GM20431 (cell line): ENCODE data around the gene FASN.
"Not testable (repeated sequence)": the region's sequence is repeated elsewhere in the genome, so short reads cannot be mapped to it uniquely, and the experiment has no call there.

ENCODE experiments used
- in situ Hi-C: fragments of 300-500 bp; cut with MseI, MboI; formaldehyde crosslinking; loops from one replicate; pipeline ENCODE4 v1.15.0; 2020; ENCODE audit warnings: low sequenced_read_pairs; ENCODE audit not compliant: unreplicated experiment

The FASN gene

GRCh38 chr17:82049106-82049505 is 48.9 kb downstream of the FASN start:
- in situ Hi-C loops: no loop called here

DNA sequence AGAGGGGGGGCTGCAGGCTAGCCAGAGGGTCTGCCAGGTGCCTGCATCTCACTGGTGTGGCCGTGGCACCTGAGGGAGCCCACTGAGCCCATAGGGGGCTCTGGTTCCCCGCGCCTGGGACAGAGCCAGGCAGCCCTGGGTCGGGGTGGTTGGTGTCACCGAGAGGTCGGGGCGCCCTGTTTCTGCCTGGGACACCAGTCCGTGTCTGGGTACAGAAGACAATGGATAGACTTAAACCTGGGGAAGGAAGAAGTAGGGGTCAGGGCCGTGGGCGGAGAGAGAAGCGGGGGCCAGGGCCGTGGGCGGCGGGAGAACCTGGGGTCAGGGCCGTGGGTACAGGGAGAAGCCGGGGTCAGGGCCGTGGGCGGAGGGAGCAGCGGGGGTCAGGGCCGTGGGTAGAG is 49.5 kb downstream of the FASN start:
- in situ Hi-C loops: no loop called here

- in situ Hi-C loops: no loop called here
Observed at GRCh38 chr17:82047914-82048570, 50.0 kb downstream of the FASN start.

GRCh38 chr17:82047379-82047778 is 50.7 kb downstream of the FASN start:
- in situ Hi-C loops: no loop called here

DNA sequence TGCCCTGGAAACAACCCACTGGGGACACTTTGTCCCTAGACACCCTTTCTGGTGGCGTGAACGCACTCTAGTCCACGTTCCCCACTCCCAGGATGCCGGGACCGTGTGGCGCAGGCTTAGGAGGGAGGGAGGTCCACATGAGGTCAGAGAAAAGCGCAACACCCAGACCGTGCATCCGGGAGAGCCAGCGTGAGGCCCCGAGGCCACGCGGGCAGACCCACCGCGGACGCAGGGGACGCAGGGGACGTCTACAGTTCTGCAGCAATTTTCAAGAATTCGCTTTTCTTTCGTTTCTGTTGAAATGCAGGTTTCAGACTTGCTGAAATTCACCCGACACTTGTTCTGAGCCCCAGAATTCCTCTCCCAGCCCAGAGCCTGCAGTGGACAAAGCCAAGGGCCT is 51.1 kb downstream of the FASN start:
- in situ Hi-C loops: no loop called here

DNA sequence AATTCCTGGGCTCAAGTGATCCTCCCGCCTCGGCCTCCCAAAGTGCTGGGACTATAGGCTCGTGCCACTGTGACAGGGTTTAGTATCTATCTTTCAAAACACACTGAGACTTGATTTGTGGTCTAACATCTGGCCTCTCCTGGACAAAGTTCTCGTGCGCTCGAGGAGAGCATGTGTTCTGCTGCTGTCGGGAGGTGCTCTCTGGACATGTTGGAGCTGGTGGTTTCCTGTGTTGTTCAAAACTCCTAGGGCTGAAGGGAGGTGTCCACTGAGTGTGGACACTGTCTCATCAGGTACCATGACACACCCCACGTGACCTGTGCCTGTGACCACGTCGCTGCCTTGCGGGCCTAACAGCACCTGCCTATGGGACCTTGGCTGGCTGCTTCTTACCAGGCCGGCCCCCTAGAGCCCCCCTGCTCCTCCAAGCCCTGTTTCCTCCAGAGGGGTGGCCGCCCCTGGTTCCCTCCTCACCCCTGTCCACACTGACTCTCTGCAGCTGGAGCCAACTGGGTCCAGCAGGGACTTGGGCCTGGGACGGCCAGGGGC is 52.0 kb downstream of the FASN start:
- in situ Hi-C loops: no loop called here

GRCh38 chr17:82043507-82043906 is 54.5 kb downstream of the FASN start:
- in situ Hi-C loops: no loop called here

- in situ Hi-C loops: no loop called here
Observed at GRCh38 chr17:82042649-82043048, 55.4 kb downstream of the FASN start.

DNA sequence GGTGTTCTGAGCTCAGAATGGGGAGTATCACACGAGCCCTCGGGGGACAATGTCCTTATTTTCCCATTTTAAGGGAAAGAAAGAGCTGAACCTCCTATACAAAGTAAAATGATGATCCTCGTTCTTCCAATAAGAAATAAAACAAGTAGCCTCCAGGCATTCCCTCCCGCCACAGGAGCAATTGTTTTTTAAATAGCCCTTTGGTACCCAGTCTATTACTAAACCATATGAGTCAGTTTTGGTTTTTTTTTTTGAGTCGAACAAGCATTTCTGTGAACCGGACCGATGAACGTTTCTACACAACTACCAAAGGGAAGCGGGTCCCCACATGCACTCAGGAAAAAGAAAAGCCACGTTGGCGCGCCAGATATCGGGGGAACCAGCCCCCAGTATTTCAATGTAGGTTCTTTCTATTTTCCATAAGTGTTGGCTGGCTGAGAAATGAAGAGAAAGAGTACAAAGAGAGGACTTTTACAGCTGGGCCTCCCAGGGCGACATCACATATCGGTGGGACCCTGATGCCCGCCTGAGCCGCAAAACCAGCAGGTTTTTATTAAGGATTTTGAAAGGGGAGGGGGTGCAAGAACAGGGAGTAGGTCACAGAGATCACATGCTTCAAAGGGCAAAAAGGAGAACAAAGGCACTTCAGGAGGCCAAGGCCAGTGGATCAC is 56.8 kb downstream of the FASN start:
- in situ Hi-C loops: no loop called here

- in situ Hi-C loops: no loop called here
Observed at GRCh38 chr17:82039695-82040299, 58.2 kb downstream of the FASN start.

DNA sequence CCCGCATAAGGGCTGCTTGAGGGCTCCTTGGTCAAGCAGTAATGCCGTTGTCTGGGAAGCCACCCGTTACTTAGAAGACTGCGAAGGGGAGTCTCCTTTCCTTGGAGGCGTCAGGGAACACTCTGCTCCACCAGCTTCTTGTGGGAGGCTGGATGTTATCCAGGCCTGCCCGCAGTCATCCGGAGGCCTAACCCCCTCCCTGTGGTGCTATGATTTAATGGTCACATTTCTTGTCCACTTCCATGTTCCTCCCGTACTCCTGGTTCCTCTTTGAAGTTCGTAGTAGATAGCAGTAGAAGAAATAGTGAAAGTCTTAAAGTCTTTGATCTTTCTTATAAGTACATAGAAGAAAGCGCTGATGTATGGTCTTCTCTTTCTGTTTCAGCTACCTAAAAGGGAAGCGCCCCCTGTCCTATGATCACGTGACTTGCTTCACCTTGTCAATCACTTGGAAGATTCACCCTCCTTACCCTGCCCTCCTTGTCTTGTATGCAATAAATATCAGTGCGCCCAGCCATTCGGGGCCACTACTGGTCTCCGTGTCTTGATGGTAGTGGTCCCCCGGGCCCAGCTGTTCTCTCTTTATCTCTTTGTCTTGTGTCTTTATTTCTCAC is 59.1 kb downstream of the FASN start:
- in situ Hi-C loops: not testable (repeated sequence)

DNA sequence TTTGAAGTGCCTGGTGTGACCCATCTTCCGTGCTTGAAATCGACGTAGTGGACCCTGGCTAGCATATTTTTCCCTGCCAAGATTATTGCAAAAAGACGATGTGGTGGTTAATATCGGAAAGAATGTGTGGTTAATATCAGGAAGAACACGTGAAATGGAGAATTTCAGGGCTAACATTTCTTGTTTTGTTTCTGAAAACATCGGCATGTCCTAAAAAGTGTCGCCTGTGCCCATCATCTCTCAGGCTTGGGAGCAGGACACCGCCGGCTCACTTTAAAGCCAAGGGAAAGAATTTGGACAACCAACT is 60.2 kb downstream of the FASN start:
- in situ Hi-C loops: no loop called here

GRCh38 chr17:82037092-82037888 is 60.7 kb downstream of the FASN start, which contains the start of gene DCXR:
DCXR (minus strand) TSS chr17:82037697; CDS start chr17:82037682, 15 bp downstream.
- in situ Hi-C loops: no loop called here

GRCh38 chr17:82036634-82037091 is 61.4 kb downstream of the FASN start:
- in situ Hi-C loops: no loop called here

DNA sequence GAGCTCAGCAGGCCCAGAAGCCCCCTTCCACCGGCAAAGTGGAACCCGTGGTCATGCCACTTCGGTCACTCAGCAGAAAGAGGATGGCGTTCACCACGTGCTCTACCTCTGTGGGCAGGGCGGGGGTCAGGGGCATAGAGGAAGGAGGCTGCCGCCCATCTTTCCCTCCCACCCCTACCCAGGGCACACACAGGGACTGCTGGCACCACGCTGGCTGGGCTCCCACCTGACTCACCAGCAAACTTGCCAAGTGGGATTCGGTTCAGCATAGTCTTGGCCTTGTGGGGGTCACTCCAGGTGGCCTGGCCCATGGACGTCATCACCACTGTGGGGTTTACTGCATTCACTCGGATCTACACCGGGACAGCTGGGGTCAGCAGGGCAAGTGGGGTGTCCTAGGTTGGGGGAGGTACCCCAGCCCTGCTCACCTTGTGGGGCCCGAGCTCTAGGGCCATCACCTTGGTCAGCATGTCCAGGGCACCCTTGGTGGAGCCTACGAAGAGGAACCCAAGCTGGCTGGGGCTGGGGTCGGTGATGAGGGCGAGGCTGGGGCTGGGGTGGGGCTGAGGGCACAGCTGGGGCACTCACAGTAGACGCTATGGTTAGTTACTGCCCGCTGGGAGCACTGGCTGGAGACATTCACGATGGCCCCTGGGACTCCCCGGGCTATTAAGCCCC is 61.9 kb downstream of the FASN start:
- in situ Hi-C loops: no loop called here

DNA sequence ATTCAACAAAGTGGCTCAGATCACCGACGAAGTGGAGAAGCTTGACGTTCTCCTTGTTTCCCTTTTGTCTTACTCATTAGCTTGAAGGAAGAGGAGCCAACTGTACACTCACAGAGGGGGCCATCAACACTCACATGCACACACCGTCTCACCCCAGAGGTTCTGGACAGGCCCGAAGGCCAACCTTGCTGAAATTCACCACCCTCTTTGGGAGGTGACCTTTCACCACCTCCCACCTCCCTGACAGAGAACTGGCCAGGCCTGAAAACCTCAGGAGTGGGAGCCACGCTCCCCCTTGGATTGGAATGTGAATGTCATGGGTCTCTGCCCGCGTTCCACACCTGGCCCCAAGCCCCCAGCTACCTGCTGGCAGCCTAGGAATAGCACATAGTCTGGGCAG is 62.5 kb downstream of the FASN start:
- in situ Hi-C loops: no loop called here

- in situ Hi-C loops: no loop called here
Observed at GRCh38 chr17:82034371-82035011, 63.5 kb downstream of the FASN start.

GRCh38 chr17:82033359-82034085 is 64.5 kb downstream of the FASN start:
- in situ Hi-C loops: no loop called here
